GM19043 (cell line): ENCODE results near the gene CACNA1D.
A peak's percentile ranks its signal among the peaks of the same experiment; 100 is the strongest.

ENCODE experiments used
- ATAC-seq: cut with Tn5 transposase; IDR thresholded peaks from one replicate; pipeline ENCODE4 v1.9.1; 2021; ENCODE audit warnings: low read depth; ENCODE audit not compliant: unreplicated experiment

The CACNA1D gene

DNA sequence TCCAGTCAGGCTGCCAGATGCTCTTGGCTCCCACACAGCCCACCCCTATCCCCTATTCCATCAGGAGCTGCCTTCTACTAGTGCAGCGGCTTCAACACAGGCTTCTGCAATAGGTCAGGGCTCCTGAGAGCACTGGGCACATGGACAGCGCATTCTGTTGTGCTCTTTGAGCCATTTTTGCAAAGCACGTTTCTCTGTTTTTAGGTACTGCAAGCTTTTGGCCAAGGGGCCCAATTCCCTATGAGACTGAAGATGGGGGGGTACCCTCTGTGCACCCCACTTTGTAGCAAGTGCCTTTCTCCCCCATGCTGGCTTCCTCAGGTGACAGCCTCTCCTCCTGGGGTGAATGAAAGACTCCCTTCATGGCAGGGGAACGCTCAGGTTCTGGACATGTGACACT lies 320.7 kb downstream of the CACNA1D start:
- ATAC-seq = no peak

DNA sequence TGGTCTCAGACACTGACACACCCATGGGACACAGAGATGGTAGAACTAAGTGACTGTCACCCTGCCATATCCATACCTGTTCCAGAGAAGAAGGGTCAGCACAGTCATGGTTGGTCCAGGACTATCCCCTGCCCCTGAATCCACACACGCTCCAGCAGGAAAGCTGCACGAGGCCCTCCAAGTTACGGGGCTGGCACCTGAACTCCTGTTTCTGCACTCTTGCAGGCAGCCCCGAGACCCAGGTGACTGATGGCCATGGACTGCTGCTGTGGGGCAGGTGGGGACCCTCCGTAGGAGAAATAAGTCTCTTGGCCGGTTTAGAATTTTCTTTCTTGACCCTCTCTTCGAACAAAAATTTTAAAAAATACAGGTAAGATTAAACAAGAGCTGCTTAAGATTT lies 321.2 kb downstream of the CACNA1D start:
- no peak for ATAC-seq

DNA sequence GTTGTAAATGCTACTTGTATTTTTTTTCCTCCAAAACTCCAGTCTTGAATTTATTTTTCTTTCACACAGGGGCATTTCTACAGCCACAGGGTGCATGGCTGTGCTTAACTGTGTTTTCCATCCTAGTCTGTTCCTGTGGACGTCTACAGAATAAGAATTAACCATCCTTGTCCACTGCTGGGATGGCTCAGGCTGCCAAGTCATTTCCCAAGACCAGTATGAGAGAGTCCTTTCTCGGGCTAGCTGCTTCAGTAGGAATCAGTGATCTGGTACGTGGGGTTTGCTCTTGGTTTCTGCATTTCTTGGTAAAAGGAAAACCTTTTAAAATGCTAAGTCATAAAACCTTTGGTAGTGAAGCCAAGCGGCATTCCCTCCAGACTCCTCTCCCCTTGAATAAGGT lies 322.0 kb downstream of the CACNA1D start:
- no peak for ATAC-seq

DNA sequence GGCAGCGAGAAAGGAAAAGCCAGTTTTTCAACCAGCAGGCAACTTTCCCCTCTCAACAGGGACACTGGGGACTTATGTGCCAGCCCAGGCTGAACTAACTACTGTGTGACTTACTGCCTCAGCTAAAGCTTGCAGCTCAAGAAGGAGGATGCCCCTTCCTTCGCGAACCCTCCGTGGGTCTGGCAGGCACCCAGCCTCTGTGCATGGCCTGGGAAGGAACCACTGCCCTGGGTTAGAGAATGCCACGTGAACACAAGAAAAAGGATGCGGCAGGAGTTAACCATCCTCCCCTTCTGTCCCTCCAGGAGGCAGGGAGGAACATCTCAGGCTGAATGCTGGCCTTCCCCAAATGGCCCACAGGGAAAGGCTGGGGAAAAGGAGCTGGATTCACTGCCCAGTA lies 322.8 kb downstream of the CACNA1D start:
- ATAC-seq = no peak

DNA sequence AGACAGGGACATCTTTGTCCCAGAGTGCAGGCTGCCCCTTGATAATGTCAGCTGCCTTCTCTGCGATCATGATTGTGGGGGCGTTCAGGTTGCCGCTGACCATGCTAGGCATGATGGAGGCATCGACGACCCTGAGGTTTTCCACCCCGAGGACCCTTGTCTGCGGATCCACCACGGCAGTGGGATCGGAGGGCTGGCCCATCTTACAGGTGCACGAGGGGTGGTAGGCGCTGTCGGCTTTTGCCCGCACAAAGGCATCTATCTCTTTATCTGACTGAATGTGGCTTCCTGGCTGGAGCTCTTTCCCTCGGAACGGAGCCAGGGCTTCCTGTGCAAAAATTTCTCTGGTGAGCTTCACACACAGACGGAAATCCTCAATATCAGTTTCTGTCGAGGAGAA lies 323.4 kb downstream of the CACNA1D start:
- no peak for ATAC-seq

DNA sequence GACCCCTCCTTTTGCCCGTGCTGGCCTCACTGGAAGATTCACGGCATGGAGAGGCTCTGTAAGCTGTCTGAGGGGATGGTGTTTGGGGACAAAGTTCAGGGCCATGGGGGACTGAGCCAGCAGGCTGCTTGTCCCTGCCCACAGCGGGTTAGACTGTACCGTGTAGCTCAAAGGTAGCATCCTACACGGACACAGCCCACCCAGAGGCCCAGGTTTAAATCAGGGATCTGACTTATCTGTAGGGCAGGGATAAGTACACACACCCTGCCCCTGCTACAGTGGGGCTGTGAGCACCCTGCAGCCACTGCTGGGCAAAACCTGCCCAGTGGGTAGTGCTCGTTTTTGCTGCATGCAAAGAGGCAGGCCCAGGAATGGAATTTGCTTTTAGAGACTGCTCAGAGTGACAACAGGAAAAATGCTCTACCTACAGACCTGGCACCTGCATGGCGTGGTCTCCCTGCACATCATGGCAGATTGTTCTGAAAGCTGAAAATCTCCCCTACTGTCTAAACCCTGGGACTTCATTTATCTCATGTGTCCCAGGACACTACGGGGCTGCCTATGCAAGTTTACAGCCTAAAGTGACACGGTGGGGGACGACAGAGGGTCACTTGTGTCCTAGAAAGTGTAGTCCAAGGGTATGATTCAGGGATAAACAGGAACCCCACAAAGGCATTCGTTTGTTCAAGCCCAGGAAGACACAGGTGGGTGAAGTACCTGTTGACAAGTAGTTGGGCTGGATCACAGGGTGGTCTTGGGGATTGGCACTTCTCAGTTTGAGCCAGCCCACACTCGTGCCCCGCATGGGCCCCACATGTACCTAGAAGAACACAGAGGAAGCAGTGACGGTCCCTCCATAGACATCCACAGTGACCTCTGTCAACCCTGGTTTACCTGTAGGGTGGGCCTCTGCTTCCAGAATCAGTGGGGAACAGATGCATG lies 324.1 kb downstream of the CACNA1D start:
- no peak for ATAC-seq

DNA sequence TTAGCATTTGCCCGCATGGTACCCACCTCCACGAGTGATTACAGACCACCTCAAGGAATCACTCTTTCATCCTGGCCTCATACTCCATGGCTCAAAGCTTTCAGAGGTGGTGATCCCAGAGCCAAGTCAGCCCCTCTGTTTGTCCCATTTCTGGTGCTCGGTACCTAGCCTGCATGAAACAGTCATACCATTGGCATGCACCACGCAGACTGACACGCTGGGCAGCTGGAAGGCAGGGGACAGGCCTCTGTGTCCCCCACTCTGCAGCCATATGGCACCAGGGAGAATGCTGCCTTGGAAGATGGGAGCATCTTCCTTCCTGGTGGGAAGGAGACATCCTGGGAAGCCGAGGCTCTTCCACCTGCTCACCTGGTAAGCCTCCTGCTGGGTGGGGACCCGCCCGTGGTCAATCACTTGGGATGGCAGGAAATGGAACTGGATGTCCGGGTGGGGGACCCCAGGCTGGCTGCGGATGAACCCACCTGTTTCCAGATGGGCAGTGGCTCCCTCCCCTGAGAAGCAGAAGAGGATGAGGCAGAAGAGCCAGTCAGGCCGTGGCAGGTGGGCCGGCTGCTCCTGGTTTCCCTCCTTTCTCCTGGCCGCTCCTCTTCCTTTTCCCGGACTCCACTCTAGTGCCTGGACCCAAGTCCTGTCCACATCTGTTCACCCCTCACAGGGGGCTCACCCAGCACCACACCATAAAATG lies 324.9 kb downstream of the CACNA1D start:
- no peak for ATAC-seq

DNA sequence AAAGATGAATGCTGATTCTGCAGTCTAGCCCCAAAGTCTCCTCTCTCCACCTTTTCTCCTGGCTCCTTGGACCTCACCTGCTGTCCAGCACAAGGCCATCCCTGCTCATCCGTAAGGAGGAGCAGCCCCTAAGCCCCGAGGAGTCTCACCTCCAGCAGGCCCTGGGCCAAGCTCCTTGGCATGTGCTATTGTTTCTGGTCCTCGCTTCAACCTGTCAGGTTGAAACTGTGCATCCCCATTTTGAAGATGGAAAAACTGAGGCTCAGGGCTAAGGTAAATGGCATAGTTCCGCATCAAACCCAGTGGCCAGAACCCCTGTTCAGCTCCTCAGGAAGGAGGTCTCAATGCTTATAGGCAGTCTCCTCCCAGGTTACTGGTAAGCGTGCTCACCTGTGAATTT lies 325.7 kb downstream of the CACNA1D start:
- no peak for ATAC-seq

DNA sequence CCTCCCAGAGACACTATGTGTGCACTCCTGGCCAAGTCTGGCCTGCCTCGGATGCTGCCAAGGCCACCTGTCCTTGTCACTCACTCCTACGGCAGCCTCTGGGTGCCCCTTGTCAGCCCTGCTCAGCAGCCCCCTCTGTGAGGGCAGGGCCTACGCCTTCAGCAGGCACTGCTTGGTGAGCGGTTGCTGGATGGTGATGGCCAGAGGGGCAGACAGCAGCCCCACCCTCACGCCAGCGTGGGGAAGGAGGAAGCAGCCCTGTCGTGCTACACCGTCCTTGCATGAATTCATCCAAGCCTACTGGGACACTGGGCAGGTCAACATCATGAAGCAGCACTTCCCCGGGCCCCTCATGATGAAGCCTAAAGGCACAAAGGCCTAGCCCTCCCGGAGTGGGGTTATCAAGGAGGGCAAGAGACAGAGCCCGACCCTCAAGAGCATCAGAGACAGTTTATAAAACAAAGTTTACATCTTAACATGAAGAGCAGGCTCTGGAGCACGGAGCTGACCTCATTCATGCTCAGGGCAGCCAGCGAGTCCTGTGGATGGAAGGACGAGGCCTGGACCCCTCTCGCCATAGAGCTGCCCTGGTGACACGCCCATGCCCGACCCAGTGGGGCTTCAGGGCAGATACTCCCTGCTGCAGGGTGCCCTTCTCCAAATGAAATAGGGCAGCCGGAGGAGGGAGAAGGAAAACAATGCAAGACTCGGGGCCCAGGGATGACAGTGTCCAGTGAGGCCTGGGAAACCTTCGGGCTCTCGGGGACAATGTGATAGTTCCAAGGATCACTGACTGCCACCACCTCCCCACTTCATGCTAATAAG lies 326.6 kb downstream of the CACNA1D start:
- ATAC-seq = no peak

DNA sequence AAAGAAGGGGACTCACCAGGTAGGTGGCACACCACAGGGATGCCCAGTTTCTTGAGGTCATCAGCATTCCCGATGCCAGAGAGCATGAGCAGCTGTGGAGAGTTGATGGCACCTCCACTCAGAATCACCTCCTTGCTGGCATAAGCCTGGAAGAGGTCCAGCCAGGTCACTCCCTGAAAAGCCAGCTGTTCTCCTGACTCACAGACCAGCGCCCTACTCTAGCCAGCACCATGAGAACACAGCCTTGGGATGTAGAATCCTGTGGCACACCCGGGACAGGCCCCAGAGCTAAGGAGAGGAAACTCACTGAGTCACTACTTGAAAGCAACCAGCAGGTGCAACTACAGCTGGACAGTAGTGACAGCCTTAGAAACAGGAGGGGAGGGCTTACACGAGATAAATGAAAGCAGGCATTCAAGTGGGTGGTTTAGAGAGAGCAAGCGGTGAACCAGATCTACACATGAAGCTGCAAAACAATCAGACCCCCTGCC lies 327.3 kb downstream of the CACNA1D start:
- ATAC-seq = peak; percentile 82

DNA sequence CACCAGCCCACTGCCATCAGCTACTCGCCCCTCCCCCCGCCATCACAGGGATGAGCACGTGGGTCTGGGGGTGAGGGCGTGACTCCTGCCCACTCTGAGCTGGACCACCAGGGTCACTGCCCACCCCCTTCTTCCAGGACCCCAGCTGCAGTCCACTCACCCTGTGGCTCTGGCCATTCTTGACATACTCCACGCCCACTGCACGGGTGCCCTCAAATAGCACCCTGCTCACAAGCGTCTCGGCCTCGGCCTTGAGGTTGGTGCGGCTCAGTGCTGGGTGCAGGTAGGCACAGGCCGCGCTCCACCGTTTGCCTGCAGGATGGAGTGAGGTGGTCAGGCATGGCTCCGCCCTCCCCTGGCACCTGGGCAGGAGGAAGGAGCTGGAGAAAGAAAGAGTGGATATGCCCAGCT lies 327.9 kb downstream of the CACNA1D start:
- ATAC-seq = no peak

DNA sequence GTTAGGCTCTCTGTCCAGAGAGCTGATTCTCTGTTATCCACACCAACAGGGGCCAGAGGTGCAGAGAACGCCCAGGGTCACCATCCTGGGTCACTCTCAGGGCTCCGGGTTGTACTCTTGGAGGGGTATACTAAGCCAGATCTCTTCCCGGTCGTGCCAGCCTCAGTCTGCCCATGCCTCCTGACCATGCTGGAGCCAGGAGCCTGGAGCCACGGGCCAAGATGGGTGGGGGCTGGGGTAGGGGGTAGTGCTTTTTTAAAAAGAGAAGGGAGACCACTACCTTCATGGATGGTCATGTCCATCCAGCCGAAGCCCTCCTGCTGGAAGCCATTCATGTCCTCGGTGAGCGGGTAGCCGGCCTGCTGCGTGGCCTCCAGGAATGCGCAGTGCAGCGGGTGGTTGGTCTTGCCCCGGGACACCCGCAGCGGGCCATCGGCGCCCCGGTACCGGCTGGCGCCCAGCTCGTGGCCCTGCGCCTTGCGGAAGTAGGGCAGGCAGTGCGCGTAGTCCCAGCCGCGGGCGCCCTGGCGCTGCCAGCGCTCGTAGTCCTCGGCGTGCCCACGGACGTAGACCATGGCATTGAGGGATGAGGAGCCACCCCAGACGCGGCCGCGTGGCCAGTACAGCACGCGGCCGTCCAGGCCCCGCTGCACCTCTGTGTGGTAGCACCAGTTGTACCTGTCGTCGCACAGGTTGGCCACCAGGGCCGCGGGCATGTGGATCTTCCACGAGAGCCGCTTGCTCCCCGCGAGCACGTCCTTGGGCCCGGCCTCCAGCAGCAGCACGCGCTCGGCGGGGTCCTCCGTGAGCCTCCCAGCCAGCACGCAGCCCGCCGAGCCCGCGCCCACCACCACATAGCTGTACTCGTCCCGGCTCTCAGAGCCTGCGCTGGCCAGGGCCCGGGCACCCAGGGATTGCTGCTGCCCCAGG lies 328.9 kb downstream of the CACNA1D start:
- ATAC-seq = no peak

DNA sequence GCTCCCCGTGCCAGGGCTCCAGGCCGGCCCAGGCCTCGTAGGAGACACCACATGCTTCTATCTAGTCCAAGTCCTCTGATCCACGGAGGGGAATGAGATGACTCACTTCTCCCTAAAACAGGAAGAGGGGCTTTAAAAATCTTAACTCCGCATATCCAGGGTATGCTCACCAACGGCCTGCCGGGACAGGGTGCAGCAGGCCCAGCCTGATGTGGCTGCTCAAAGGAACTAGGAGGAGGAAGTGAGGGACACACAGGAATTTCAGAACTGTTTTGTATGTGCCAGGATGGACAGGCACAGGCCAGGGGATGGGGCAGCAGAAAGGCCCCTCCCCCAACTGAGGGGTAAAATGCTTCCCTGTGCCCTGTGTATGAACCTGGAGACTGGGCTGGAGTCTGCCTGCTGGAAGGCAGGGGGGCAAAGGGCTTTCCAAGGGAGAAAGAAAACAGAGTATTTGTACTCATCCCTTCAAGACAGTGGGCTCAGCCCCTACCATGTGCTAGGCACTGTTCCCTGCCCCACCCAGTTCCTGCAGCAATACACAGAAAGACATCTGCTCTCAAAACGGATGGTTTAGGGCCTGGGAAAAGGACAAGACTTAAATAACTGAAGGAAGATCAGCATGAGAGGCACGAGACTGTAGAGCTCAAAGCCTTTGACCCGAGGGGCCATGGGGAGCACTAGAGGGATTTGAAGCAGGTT lies 329.7 kb downstream of the CACNA1D start:
- ATAC-seq = no peak

DNA sequence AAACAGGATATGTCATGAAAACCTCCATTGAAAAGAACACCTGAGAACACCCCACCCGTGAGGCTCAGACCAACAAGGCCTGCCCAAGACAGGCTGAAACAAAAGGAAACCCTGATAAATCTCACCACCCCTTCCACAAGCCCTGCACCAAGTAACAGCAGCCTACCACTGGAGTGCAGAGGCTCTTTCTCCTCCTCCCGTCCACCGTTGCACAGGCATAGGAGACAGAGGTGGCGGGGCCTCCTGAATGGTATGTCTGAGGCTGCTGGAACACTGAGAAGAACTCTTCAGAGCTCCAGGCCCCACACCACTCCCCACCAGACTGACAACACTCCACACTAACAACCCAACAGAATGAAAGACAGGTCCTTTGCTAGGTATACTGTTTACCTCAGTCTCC lies 330.4 kb downstream of the CACNA1D start:
- ATAC-seq = no peak

DNA sequence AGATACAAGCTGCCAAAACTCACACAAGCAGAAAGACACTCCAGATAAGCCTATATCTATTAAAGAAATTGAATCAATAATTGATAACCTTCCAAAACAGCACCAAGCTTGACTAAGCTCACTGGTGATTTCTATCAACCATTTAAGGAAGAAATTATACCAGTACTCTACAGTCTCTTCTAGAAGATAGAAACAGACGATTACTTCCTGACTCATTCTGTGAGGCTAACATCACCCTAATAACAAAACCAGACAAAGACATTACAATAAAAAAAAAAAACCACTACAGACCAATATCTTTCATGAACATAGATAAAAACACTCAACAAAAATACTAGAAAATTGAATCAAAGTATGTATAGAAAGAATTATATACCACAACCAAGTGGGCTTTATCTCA lies 331.6 kb downstream of the CACNA1D start:
- no peak for ATAC-seq

DNA sequence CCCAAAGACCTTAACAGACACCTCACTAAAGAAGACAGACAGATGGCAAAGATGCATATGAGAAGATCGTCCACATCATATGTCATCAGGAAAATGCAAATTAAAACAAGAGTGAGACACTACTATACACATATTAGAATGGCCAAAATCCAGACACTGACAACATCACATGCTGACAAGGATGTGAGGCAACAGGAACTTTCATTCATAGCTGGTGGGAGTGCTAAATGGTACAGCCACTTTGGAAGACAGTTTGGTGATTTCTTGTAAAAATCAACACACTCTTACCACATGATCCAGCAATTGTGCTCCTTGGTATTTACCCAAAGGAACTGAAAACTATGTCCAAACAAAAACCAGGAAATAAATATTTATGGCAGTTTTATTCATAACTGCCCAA lies 334.2 kb downstream of the CACNA1D start:
- ATAC-seq = no peak

DNA sequence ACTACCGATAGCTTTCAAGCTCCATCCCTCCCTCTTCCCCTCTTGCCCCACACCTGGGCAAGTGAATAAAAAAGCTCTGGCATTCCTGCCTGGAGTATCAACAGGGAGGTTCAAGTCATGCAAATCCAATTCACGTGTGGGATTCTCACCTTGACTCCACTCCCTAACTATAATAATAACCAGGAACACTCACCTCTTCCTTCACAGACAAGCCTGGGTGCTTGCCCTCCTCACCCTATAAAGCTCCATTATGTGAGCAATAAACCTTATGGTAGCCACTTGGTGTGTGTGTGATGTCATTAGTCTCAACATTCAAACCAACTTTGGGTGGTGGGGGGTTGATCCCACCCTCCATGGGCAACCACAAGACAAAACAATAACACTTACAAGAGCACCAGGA lies 335.2 kb downstream of the CACNA1D start:
- ATAC-seq = no peak

DNA sequence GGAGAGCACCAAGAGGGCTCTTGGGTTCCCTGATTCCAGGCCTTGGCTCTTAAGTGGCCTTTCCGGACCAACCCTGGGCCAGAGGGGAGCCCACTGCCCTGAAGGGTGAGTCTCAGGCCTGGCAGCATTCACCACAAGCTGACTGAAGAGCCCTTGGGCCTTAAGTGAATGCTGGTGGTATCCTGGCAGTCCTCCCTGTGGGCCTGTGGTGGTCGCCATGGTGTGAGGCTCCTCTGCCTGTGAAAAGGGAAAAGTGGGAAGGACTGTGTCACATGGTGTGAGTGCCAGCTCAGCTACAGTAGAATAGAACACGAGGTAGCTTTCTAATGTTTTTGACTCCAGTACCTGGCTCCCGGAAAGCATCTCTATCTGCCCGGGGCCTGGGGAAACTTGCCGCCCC lies 336.5 kb downstream of the CACNA1D start:
- ATAC-seq = no peak

DNA sequence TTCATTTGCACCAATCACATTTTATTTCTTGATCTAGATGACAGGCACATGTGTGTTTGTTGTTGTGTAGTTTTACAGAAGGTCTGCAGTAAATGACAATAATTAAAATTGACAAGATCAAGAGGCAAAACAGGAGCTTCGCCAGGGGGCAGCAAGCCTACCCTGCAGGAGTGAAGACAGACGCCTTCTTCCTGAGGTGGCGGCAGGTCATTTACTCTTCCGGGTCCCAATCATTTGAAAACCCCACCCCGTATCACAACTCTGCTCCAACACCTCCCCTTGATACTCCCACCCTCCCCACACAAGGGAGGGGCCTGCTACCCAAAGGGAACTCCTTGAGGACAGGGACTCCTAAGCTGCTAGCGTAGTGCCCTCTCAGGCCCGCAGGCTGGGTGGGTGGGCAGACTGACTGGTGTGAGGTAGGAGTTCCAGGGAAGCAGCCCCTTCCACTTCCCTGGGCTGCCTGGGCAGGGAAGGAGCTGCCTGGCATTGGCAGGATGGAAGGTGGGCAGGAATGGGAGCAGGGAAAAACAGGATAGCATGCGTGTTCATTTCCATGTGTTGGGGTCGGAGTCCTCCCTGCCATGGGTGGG lies 338.7 kb downstream of the CACNA1D start:
- ATAC-seq = no peak
